Measurements from ENCODE around the gene STK40.

STK40 gene

GRCh38 chr1:36386265-36387140, 779 bp upstream of the STK40 start:
- peak overlapping the region; percentile 29 to 79 (median 71) for H3K4me3 ChIP-seq (ENCODE audit: control insufficient read depth in 1 of 7, extremely low read depth in 1 of 7, insufficient read depth in 4 of 7, low read depth in 2 of 7, low read length in 6 of 7)
- CTCF ChIA-PET = interaction anchor here (0.9 to 2.9 kb wide), 12 partner anchors 10 to 44 kb away, joined by 3 to 24 read pairs (median 8); partner anchors contain the start of gene LSM10
- peaks cover 2 to 20% (median 14%) of the 10 kb centered on the region in 4 experiments for H3K36me3 ChIP-seq (ENCODE audit: control insufficient read depth in 4 of 4, insufficient read depth in 4 of 4, low read length in 3 of 4)
- no peaks in the 10 kb centered on the region for H3K27me3 ChIP-seq (replicated peaks in 2 of 5; ENCODE audit: control insufficient read depth in 4 of 5, insufficient read depth in 5 of 5, low read length in 4 of 5)
- POLR2A ChIA-PET = interaction anchor here (0.6 to 3.2 kb wide), 9 partner anchors 10 to 237 kb away, joined by 3 to 20 read pairs (median 5); partner anchors contain the start of genes LSM10, MAP7D1 and TRAPPC3
- 6% methylated on average over 14 of the region's 14 CpGs for WGBS (ENCODE audit: insufficient coverage)
- H3K9me3 ChIP-seq (ENCODE audit: control extremely low read depth in 1 of 5, control insufficient read depth in 4 of 5, insufficient read depth in 2 of 5, low read depth in 1 of 5, low read length in 4 of 5) = no peaks in the 10 kb centered on the region
- peak; percentile 98 to 100 (median 99) for DNase-seq
- peaks cover 16 to 50% (median 37%) of the 10 kb centered on the region in 4 experiments for H3K4me1 ChIP-seq (ENCODE audit: control extremely low read depth in 1 of 4, control insufficient read depth in 4 of 4, insufficient read depth in 4 of 4, low read length in 3 of 4)
- peak overlapping the region; percentile 95 to 99 for H3K27ac ChIP-seq (ENCODE audit: insufficient read depth in 1 of 2, low read depth in 1 of 2, low read length in 2 of 2, poor library complexity in 1 of 2, severe bottlenecking in 2 of 2)

- Histone ChIP-seq H3K36me3 (ENCODE audit: control insufficient read depth in 4 of 4, insufficient read depth in 4 of 4, low read length in 3 of 4) (peaks cover 0 to 7% (median 5%) of the 10 kb centered on the region in 4 experiments), H3K4me3 (ENCODE audit: control insufficient read depth in 1 of 7, extremely low read depth in 1 of 7, insufficient read depth in 4 of 7, low read depth in 2 of 7, low read length in 6 of 7) (peak overlapping the region; percentile 79 to 96 (median 89)), H3K27ac (ENCODE audit: insufficient read depth in 1 of 2, low read depth in 1 of 2, low read length in 2 of 2, poor library complexity in 1 of 2, severe bottlenecking in 2 of 2) (peak overlapping the region; percentile 92 to 96), H3K4me1 (ENCODE audit: control extremely low read depth in 1 of 4, control insufficient read depth in 4 of 4, insufficient read depth in 4 of 4, low read length in 3 of 4) (peaks cover 16 to 51% (median 39%) of the 10 kb centered on the region in 4 experiments), H3K9me3 (ENCODE audit: control extremely low read depth in 1 of 5, control insufficient read depth in 4 of 5, insufficient read depth in 2 of 5, low read depth in 1 of 5, low read length in 4 of 5) (no peaks in the 10 kb centered on the region), H3K27me3 (replicated peaks in 2 of 5; ENCODE audit: control insufficient read depth in 4 of 5, insufficient read depth in 5 of 5, low read length in 4 of 5) (no peaks in the 10 kb centered on the region)
- ChIA-PET CTCF (interaction anchor here (0.6 to 2.9 kb wide), 7 partner anchors 12 to 285 kb away, joined by 3 to 15 read pairs (median 3); partner anchors contain the start of gene LSM10), POLR2A (interaction anchor here (0.9 to 2.7 kb wide), 4 partner anchors 8 to 18 kb away, joined by 3 to 20 read pairs (median 10); no protein-coding TSS in a partner anchor)
- DNase-seq = peak; percentile 54 to 77 (median 72)
- WGBS (ENCODE audit: insufficient coverage) = under 1% methylated on average over 23 of the region's 25 CpGs
Measured at GRCh38 chr1:36384542-36385409, 948 bp downstream of the STK40 start.

- no peak overlapping the region for H3K4me3 ChIP-seq (ENCODE audit: control insufficient read depth in 1 of 7, extremely low read depth in 1 of 7, insufficient read depth in 4 of 7, low read depth in 2 of 7, low read length in 6 of 7)
- H3K36me3 ChIP-seq (ENCODE audit: control insufficient read depth in 4 of 4, insufficient read depth in 4 of 4, low read length in 3 of 4) = peaks cover 0 to 7% (median 3%) of the 10 kb centered on the region in 4 experiments
- ChIA-PET POLR2A (no interaction called here), CTCF (interaction anchor here (2.0 to 2.5 kb wide), 2 partner anchors 31 to 41 kb away, joined by 5 to 12 read pairs; no protein-coding TSS in a partner anchor)
- WGBS (ENCODE audit: insufficient coverage) = 94% methylated on average over 4 of the region's 4 CpGs
- peaks cover 19 to 61% (median 45%) of the 10 kb centered on the region in 4 experiments for H3K4me1 ChIP-seq (ENCODE audit: control extremely low read depth in 1 of 4, control insufficient read depth in 4 of 4, insufficient read depth in 4 of 4, low read length in 3 of 4)
- no peaks in the 10 kb centered on the region for H3K27me3 ChIP-seq (replicated peaks in 2 of 5; ENCODE audit: control insufficient read depth in 4 of 5, insufficient read depth in 5 of 5, low read length in 4 of 5)
- H3K27ac ChIP-seq (ENCODE audit: insufficient read depth in 1 of 2, low read depth in 1 of 2, low read length in 2 of 2, poor library complexity in 1 of 2, severe bottlenecking in 2 of 2) = peak overlapping the region in 1 of 2 experiments; percentile 96
- H3K9me3 ChIP-seq (ENCODE audit: control extremely low read depth in 1 of 5, control insufficient read depth in 4 of 5, insufficient read depth in 2 of 5, low read depth in 1 of 5, low read length in 4 of 5) = no peaks in the 10 kb centered on the region
- DNase-seq = no peak
Measured at GRCh38 chr1:36383240-36383639, 2.5 kb downstream of the STK40 start.

GRCh38 chr1:36382669-36383068, 3.1 kb downstream of the STK40 start:
- no peaks in the 10 kb centered on the region for H3K27me3 ChIP-seq (replicated peaks in 2 of 5; ENCODE audit: control insufficient read depth in 4 of 5, insufficient read depth in 5 of 5, low read length in 4 of 5)
- no peak overlapping the region for H3K27ac ChIP-seq (ENCODE audit: insufficient read depth in 1 of 2, low read depth in 1 of 2, low read length in 2 of 2, poor library complexity in 1 of 2, severe bottlenecking in 2 of 2)
- ChIA-PET POLR2A (interaction anchor here (0.7 kb wide), 1 partner anchor 590 kb away, joined by 3 read pairs; no protein-coding TSS in a partner anchor), CTCF (interaction anchor here (2.5 kb wide), 1 partner anchor 40 kb away, joined by 12 read pairs; no protein-coding TSS in a partner anchor)
- H3K4me1 ChIP-seq (ENCODE audit: control extremely low read depth in 1 of 4, control insufficient read depth in 4 of 4, insufficient read depth in 4 of 4, low read length in 3 of 4) = peaks cover 19 to 62% (median 48%) of the 10 kb centered on the region in 4 experiments
- no peak for DNase-seq
- WGBS (ENCODE audit: insufficient coverage) = 100% methylated on average over 3 of the region's 4 CpGs
- no peak overlapping the region for H3K4me3 ChIP-seq (ENCODE audit: control insufficient read depth in 1 of 7, extremely low read depth in 1 of 7, insufficient read depth in 4 of 7, low read depth in 2 of 7, low read length in 6 of 7)
- no peaks in the 10 kb centered on the region for H3K9me3 ChIP-seq (ENCODE audit: control extremely low read depth in 1 of 5, control insufficient read depth in 4 of 5, insufficient read depth in 2 of 5, low read depth in 1 of 5, low read length in 4 of 5)
- H3K36me3 ChIP-seq (ENCODE audit: control insufficient read depth in 4 of 4, insufficient read depth in 4 of 4, low read length in 3 of 4) = peaks cover 0 to 12% (median 3%) of the 10 kb centered on the region in 4 experiments

- peaks cover 0 to 15% (median 3%) of the 10 kb centered on the region in 4 experiments for H3K36me3 ChIP-seq (ENCODE audit: control insufficient read depth in 4 of 4, insufficient read depth in 4 of 4, low read length in 3 of 4)
- ChIA-PET POLR2A (interaction anchor here (0.7 kb wide), 1 partner anchor 590 kb away, joined by 3 read pairs; no protein-coding TSS in a partner anchor), CTCF (interaction anchor here (1.1 to 2.5 kb wide), 2 partner anchors 37 to 40 kb away, joined by 3 to 12 read pairs; no protein-coding TSS in a partner anchor)
- WGBS (ENCODE audit: insufficient coverage) = 92% methylated on average over 6 of the region's 9 CpGs
- no peaks in the 10 kb centered on the region for H3K27me3 ChIP-seq (replicated peaks in 2 of 5; ENCODE audit: control insufficient read depth in 4 of 5, insufficient read depth in 5 of 5, low read length in 4 of 5)
- DNase-seq = no peak
- peaks cover 16 to 61% (median 46%) of the 10 kb centered on the region in 4 experiments for H3K4me1 ChIP-seq (ENCODE audit: control extremely low read depth in 1 of 4, control insufficient read depth in 4 of 4, insufficient read depth in 4 of 4, low read length in 3 of 4)
- no peak overlapping the region for H3K4me3 ChIP-seq (ENCODE audit: control insufficient read depth in 1 of 7, extremely low read depth in 1 of 7, insufficient read depth in 4 of 7, low read depth in 2 of 7, low read length in 6 of 7)
- H3K9me3 ChIP-seq (ENCODE audit: control extremely low read depth in 1 of 5, control insufficient read depth in 4 of 5, insufficient read depth in 2 of 5, low read depth in 1 of 5, low read length in 4 of 5) = no peaks in the 10 kb centered on the region
- H3K27ac ChIP-seq (ENCODE audit: insufficient read depth in 1 of 2, low read depth in 1 of 2, low read length in 2 of 2, poor library complexity in 1 of 2, severe bottlenecking in 2 of 2) = no peak overlapping the region
Measured at GRCh38 chr1:36382231-36382630, 3.5 kb downstream of the STK40 start.

GRCh38 chr1:36381405-36381804, 4.3 kb downstream of the STK40 start:
- CTCF ChIA-PET = interaction anchor here (1.1 to 2.5 kb wide), 2 partner anchors 38 to 39 kb away, joined by 3 to 12 read pairs; no protein-coding TSS in a partner anchor
- DNase-seq = no peak
- POLR2A ChIA-PET = no interaction called here
- H3K4me3 ChIP-seq (ENCODE audit: control insufficient read depth in 1 of 7, extremely low read depth in 1 of 7, insufficient read depth in 4 of 7, low read depth in 2 of 7, low read length in 6 of 7) = no peak overlapping the region
- H3K4me1 ChIP-seq (ENCODE audit: control extremely low read depth in 1 of 4, control insufficient read depth in 4 of 4, insufficient read depth in 4 of 4, low read length in 3 of 4) = peaks cover 10 to 58% (median 40%) of the 10 kb centered on the region in 4 experiments
- 100% methylated on average over 4 of the region's 5 CpGs for WGBS (ENCODE audit: insufficient coverage)
- H3K36me3 ChIP-seq (ENCODE audit: control insufficient read depth in 4 of 4, insufficient read depth in 4 of 4, low read length in 3 of 4) = peaks cover 0 to 16% (median 3%) of the 10 kb centered on the region in 4 experiments
- H3K9me3 ChIP-seq (ENCODE audit: control extremely low read depth in 1 of 5, control insufficient read depth in 4 of 5, insufficient read depth in 2 of 5, low read depth in 1 of 5, low read length in 4 of 5) = no peaks in the 10 kb centered on the region
- H3K27ac ChIP-seq (ENCODE audit: insufficient read depth in 1 of 2, low read depth in 1 of 2, low read length in 2 of 2, poor library complexity in 1 of 2, severe bottlenecking in 2 of 2) = no peak overlapping the region
- no peaks in the 10 kb centered on the region for H3K27me3 ChIP-seq (replicated peaks in 2 of 5; ENCODE audit: control insufficient read depth in 4 of 5, insufficient read depth in 5 of 5, low read length in 4 of 5)
